ENCODE data around the gene GYG1.

GYG1 gene

DNA sequence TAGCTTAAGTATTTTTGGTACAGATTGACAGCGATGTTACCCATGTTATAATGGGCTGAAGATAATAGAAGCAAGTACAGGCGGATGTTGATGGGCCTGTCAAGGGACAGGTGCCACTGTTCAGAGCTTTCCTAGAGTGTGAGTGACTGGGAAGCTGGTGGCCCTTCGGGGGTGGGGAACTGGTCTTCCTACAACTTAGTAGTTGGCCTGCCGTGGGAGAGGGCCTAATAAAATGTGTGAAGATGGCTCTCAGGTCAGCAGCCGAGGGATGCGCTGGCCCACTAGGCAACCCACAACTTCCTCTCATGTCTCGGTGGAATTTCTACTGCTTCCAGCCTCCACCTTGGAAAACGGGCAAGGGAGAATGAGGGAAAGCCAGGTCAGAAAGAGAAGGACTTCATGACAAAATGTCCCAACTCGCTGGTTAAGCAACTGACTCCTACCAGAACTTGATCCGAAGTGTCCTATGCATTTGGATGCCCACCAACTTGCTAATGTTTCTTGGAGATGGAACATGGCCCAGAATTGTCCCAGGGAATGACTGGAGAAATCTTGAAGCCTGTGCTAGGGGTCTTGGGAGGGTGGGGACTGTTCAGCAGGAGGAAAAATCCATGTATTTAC, 1.4 kb downstream of the GYG1 start:
- TF ChIP-seq SIN3A (IDR thresholded peaks at IDR 0.05; ENCODE audit: borderline replicate concordance, insufficient read depth, low read length) (no peak), POLR2AphosphoS5 (IDR thresholded peaks at IDR 0.05; ENCODE audit: low read depth, low read length) (no peak)

- TF ChIP-seq POLR2AphosphoS5 (IDR thresholded peaks at IDR 0.05; ENCODE audit: low read depth, low read length) (no peak), REST (IDR thresholded peaks at IDR 0.05; ENCODE audit: insufficient read depth in 1 of 2, low read depth in 2 of 2, low read length in 2 of 2) (no peak), SIN3A (IDR thresholded peaks at IDR 0.05; ENCODE audit: borderline replicate concordance, insufficient read depth, low read length) (no peak), FOXP2 (optimal IDR thresholded peaks at IDR 0.05; ENCODE audit: borderline replicate concordance, extremely low read depth, extremely low read length, insufficient read depth) (no peak), TAF1 (IDR thresholded peaks at IDR 0.05; ENCODE audit: borderline replicate concordance, insufficient read depth, low read length) (no peak)
Measured at GRCh38 chr3:148997623-148998022, 6.3 kb downstream of the GYG1 start.

- TF ChIP-seq TAF1 (IDR thresholded peaks at IDR 0.05; ENCODE audit: borderline replicate concordance, insufficient read depth, low read length) (no peak), REST (IDR thresholded peaks at IDR 0.05; ENCODE audit: insufficient read depth in 1 of 2, low read depth in 2 of 2, low read length in 2 of 2) (no peak), SIN3A (IDR thresholded peaks at IDR 0.05; ENCODE audit: borderline replicate concordance, insufficient read depth, low read length) (no peak), FOXP2 (optimal IDR thresholded peaks at IDR 0.05; ENCODE audit: borderline replicate concordance, extremely low read depth, extremely low read length, insufficient read depth) (no peak), POLR2AphosphoS5 (IDR thresholded peaks at IDR 0.05; ENCODE audit: low read depth, low read length) (no peak)
Measured at GRCh38 chr3:148998297-148998696, 7.0 kb downstream of the GYG1 start.

GRCh38 chr3:148998715-148999423, 7.5 kb downstream of the GYG1 start:
- no peak for TF ChIP-seq REST (IDR thresholded peaks at IDR 0.05; ENCODE audit: insufficient read depth in 1 of 2, low read depth in 2 of 2, low read length in 2 of 2)
- no peak for TF ChIP-seq SIN3A (IDR thresholded peaks at IDR 0.05; ENCODE audit: borderline replicate concordance, insufficient read depth, low read length)
- no peak for TF ChIP-seq FOXP2 (optimal IDR thresholded peaks at IDR 0.05; ENCODE audit: borderline replicate concordance, extremely low read depth, extremely low read length, insufficient read depth)
- no peak for TF ChIP-seq TAF1 (IDR thresholded peaks at IDR 0.05; ENCODE audit: borderline replicate concordance, insufficient read depth, low read length)
- no peak for TF ChIP-seq POLR2AphosphoS5 (IDR thresholded peaks at IDR 0.05; ENCODE audit: low read depth, low read length)

GRCh38 chr3:148999806-149000205, 8.5 kb downstream of the GYG1 start:
- TF ChIP-seq TAF1 (IDR thresholded peaks at IDR 0.05; ENCODE audit: borderline replicate concordance, insufficient read depth, low read length) (no peak), POLR2AphosphoS5 (IDR thresholded peaks at IDR 0.05; ENCODE audit: low read depth, low read length) (no peak), FOXP2 (optimal IDR thresholded peaks at IDR 0.05; ENCODE audit: borderline replicate concordance, extremely low read depth, extremely low read length, insufficient read depth) (no peak), REST (IDR thresholded peaks at IDR 0.05; ENCODE audit: insufficient read depth in 1 of 2, low read depth in 2 of 2, low read length in 2 of 2) (no peak), SIN3A (IDR thresholded peaks at IDR 0.05; ENCODE audit: borderline replicate concordance, insufficient read depth, low read length) (no peak)

Measured in PFSK-1 (cell line).